ENCODE measurements around the gene TBC1D8.

TBC1D8 gene

DNA sequence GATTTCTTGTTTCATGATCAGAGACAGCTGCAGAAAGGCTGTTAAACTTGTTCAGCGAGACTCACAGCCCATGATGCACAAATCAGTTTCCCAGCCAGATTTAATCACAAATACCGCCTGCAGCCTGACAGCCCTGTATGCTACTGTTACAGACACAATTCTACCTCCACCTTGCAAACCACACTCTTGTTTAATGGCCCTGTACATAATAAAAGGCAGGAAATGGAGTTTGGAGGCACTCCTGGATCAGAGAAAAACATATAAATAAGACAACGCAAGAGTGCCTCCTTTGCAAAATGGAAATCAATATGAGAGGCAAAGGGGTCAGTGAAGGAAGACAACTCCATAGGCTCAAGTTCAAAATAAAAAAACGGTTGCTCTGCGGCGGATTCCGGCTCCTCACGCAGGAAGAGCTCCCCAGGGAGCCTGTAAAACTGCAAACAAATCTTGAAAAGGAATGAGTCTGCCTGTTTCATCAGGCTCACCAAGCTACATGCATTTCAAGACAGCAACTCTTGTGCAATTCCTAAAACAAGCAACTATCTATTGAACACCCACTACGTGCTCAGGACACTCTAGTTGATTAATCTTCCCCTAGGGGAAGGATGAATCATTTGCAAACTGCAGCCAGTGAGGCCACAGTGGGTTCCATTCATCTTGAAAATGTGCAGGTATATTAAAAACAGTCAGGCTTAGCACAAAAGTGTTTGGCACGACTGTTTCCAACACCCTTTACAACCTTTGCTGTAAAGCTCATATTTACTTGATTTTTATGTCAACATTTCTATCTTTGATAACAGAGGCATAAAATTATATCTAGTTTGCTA lies 37.5 kb downstream of the TBC1D8 start:
- in situ Hi-C loops (cut with MboI; ENCODE audit: low sequenced_read_pairs), result no loop called here

DNA sequence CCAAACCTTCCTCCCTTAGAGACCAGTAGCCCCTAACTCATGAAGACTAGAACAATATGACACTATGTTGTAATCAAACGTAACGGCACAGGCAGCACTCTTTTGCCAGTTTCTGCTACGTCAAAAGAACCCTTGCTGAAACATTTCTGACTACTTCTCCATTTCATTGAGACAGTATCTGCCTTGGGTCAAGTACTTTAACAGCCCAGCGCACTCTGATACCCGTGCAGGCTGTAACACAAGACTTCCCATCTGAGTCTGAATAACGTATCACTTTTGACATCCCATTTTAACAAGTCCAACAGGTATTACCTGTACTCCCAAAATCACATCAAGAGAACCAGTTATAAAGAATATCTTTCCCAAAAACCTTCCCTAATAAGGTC lies 38.4 kb downstream of the TBC1D8 start:
- in situ Hi-C loops (cut with MboI; ENCODE audit: low sequenced_read_pairs), result no loop called here

DNA sequence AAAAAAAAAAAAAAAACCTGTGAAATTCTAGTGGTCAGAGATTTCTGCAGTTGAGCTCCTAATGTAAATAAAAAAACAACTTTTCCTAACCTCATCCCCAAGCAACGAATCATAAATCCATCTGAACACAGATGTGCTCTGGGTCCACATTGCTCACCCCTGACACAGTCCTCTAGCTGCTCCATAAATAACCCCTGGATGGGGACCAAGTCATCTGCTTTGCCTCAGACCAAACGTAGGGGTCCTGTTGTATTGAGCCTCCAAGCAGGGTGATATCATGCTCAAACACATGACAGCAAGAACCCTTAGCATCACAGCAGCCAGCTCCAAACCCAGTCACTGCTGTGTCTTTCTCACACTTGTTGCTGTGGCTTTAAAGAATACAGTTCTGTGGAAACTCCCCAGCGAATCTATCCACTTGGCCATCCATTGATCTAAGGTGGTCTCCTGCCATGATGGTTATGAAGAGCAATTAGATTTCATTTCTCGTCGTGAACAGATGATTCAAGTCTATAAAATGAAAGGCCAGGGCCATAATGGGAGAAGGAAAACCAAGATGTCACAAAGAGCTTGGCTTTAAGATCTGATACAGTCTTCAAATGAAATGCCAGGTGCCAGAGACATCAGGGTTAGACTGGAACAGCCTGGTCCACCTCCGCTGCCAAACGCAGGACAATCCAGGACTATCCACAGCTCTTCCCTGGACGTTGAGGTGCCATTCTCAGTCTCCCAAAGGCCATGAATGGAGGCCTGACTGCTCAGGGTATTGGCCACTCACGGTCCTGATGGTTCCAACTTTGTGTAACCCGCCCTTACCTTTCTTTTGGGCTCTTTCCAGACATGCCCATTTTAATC lies 39.0 kb downstream of the TBC1D8 start:
- in situ Hi-C loops (cut with MboI; ENCODE audit: low sequenced_read_pairs), result no loop called here

DNA sequence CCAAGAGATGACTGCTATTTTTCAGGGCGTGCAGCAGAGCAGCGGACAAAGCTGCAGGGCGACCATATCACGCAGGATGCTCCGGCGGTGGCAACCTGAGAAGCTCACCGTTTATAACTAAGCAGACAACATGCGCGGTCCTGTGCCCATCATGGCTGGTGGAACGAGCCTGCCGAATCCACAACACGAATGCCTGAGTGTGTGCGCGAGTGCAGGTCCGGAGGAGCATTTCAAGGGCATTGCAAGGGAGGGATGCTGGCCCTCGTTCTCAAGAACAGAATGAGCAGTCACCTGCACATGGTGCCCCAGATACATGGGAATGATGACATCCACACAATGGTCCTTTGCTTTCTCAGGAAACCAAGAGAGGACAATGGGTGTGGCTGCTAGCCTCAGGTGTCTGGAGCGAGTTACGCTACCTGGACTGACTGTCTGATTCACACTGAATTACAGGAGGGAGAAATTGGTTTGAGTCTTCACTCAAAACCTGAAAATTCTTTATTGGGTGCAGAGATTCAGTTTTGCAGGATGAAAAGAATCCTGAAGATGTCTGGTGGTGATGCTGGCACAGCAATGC lies 39.8 kb downstream of the TBC1D8 start:
- in situ Hi-C loops (cut with MboI; ENCODE audit: low sequenced_read_pairs), result no loop called here

DNA sequence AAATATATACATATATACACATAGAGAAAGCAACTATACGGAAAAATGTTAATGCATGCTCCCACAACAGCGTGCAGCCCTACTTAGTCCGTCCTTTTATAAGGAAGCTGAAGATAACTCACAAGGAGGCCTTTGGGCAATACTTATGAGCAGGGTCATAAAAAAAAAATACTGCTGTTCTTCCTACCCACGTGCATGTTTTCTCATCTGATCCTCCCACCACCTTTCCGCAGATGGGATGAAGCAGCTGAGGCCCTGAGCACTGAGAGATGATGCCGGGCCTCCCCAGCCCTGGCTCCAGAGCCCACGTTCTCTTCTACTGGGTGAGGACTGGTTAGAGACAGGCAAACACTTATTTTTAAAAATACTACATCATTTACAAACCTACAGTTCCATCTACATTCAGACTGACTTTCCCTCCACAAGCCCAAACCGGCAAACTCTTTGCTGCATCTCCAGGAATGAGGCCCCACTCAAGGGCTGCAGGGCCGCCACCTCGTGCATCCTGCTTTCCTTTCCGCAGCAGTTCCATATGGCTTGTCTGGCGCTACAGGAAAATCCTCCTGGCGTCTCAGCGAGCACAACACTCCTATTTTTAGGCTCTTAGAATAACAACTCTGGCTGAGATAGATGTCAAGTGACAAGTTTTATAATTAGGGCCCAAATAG lies 41.6 kb downstream of the TBC1D8 start:
- in situ Hi-C loops (cut with MboI; ENCODE audit: low sequenced_read_pairs), result no loop called here

DNA sequence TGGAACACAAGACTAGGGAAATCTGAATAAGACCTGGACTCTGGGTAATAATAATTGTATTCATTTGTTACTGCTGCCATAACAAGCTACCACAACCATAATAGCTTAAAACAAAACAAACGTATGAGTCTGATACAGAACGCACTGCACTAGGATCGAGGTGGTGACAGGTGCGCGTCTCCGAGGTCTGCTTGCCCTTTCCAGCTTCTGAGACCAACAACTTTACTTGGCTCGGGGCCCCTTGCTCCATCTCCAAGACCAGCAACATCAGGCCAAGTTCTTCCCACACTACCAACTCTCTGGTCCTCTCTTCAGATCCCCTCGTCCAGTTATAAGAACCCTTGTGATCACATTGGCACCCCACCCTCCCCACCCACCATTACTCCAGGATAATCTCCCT lies 42.8 kb downstream of the TBC1D8 start:
- in situ Hi-C loops (cut with MboI; ENCODE audit: low sequenced_read_pairs), result no loop called here

DNA sequence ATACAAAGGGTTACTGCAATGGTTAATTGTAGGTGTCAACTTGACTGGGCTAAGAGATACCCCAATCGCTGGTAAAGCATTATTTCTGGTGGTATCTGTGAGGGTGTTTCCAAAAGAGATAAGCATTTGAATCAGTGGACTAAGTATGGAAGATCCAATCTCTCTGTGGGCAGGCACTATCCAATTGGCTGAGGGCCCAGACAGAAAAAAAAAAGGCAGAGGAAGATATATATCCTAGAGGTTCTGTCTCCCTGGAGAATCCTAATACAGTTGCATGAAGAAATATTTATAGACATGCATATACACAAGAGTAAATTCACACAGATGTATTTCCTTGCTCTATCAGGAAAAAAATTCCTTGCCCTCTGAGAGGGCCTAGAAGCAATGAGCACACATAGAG lies 43.9 kb downstream of the TBC1D8 start:
- in situ Hi-C loops (cut with MboI; ENCODE audit: low sequenced_read_pairs), result no loop called here

DNA sequence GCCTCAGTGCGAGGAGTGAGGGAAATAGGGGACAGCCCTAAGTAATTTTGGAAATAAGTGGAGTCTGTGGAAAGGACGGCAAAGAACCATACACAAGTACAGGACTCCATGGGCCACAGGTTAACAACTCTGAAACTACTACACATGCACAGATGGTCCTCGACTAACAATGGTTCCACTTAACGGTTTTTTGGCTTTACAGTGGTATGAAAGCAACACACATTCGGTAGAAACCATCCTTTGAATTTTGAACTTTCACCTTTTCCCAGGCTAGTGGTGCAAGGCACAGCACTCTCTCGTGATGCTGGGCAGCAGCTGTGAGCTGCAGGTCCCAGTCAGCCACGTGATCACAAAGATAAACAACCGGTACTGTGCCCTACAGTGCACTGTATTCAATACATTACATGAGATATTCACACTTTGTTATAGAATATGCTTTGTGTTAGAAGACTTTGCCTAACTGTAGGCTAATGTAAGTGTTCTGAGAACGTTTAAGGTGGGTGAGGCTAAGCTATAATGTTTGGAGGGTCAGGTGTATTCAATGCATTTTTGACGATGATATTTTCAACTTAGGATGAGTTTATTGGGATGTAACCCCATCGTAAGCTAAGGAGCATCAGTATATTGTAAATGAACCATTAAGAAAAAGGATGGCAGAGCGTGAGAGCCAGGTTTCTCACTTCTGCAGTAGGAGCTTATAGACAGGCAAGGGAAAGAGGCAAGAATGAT lies 44.6 kb downstream of the TBC1D8 start:
- in situ Hi-C loops (cut with MboI; ENCODE audit: low sequenced_read_pairs), result no loop called here

DNA sequence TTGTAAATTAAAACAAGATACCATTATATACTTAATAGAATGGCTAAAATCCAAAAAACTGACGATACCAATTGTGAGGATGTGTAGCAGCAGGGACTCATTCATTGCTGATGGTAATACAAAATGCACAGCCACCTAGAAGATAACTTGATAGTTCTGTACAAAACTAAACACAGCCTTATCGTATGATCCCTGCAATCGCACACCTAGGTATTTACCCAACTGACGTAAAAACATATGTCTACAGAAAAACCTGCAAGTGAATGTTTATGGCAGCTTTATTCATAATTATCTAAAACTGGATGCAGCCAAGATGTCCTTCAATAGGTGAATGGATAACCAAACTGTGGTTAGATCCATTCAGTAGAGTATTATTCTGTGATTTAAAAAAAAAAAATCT lies 45.5 kb downstream of the TBC1D8 start:
- in situ Hi-C loops (cut with MboI; ENCODE audit: low sequenced_read_pairs), result no loop called here

DNA sequence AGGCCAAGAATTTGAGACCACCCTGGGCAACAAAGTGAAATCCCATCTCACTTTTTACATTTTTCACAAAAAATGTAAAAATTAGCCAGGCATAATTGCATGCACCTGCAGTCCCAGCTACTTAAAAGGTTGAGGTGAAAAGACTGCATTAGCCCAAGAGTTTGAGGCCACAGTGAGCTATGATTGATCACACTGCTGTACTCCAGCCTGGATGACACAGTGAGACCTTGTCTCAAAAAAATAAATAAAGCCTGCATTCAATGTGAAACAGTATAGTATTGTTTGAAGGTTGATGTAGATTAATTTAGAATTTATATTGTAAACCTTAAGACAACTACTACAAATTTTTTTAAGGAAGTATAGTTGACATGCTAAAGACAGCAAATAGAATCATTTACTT lies 53.5 kb downstream of the TBC1D8 start:
- in situ Hi-C loops (cut with MboI; ENCODE audit: low sequenced_read_pairs), result no loop called here

DNA sequence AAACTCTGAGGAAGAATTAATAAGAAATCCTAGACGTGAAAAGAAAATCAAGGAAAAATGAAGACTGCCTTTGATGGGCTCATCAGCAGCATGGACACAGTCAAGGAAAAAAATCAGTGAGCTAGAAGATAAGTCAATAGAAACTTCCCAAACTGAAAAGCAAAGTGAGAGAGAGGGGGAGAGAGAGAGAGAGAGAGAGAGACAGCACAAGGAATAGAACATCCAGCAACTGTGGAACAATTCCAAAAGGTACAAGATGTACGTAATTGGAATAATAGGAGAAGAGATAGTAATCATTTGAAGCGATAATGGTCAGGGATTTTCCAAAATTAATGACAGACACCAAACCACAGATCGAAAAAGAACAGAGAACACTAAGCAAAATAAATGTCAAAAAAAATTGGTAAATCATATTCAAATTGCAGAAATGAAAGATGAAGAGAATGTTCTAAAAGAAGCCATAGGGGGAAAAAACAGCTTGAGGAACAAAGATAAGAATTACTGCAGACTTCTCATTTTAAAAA lies 54.5 kb downstream of the TBC1D8 start:
- in situ Hi-C loops (cut with MboI; ENCODE audit: low sequenced_read_pairs), result no loop called here

DNA sequence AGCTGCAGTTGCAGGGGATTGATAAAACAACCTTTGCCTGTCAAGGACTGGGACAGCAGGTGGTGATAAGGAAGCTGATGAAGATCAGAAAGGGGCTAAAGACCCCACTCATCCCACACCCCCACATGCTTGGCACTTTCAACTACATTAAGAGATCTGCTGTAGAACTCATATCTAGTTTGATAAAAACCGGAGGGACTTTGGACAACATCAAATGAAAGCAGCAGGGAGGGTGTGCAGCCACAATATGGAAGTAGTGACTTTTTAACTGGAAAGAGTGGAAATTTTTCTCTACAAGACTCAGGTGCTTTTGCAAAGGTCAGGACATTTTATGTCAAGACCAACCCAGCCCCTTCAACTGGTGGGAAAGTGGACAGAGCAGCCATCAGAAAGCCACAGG lies 56.8 kb downstream of the TBC1D8 start:
- in situ Hi-C loops (cut with MboI; ENCODE audit: low sequenced_read_pairs), result no loop called here

DNA sequence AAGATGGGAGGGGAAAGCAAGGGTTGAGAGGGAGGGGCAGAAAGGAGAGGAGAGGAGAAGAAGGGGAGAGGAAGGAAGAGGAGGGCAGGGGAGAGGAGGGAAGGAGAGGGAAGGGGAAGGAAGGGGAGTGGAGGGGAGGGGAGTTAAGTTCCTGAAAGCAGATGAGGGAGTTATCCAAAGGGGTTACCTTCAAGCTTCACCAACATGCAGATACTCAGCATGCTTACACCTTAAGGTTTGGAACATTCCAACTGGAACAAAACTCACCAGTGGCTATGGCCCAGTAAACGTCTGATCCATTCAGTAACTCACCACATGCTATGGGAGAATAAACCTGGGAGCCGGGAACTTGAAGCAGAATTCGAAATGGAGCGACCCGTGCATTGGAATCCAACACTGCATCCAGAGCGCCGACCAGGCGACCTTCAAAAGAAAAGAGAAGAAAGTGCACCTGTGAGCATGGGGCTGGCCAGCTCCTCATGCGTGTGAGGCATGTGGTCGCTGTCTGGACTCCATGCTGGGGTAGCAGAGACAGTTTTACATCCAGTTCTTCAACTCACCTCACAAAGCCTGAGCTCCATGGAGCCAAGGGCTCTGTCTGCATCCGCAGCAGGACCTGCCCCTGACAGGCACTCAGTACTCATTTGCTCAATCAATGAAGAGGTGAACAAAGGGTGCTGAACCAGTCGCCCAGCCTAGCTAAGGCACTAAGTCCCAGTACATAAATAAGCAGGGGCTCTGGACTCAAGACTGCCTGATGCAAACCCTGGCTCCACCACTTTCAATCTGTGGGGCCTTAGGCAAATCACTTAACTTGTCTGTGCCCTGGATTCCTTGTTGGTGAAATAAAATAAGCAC lies 61.0 kb downstream of the TBC1D8 start:
- in situ Hi-C loops (cut with MboI; ENCODE audit: low sequenced_read_pairs), result no loop called here

DNA sequence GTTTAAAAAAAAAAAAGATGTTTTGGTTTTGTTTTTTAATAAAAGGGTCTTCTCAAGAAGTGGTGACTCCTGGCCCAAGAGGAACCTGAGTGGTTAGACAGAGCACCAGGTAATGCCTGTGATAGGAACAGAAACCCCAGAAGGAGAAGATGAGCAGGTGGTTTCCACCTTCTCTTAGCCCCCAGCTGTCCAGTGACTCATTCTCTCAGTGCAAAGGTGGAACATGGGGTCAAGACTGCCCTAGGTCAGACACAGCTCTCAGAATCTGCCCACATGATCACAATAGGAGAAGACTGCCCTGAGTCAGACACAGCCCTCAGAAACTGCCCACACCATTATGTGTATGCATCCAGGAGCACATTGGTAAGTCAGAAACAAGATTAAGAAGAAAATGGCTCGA lies 61.8 kb downstream of the TBC1D8 start:
- in situ Hi-C loops (cut with MboI; ENCODE audit: low sequenced_read_pairs), result no loop called here

DNA sequence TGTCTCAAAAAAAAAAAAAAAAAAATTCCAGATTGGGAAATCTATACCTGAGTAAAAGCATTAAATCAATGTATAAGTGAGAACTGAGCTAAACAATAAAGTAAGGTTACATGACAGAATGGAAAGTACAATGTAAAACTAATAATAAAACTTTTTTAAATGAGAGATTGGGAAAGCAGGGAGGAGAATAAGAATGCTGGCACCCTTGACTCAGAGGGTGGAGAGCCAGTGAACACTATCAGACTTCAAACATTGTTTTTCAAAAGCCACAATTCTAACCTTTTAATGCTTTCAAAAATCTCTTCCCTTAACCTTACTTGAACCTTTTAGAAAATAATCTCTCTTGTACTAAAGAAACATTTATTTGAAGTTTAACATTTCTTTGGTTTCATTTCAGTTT lies 63.5 kb downstream of the TBC1D8 start:
- in situ Hi-C loops (cut with MboI; ENCODE audit: low sequenced_read_pairs), result no loop called here

DNA sequence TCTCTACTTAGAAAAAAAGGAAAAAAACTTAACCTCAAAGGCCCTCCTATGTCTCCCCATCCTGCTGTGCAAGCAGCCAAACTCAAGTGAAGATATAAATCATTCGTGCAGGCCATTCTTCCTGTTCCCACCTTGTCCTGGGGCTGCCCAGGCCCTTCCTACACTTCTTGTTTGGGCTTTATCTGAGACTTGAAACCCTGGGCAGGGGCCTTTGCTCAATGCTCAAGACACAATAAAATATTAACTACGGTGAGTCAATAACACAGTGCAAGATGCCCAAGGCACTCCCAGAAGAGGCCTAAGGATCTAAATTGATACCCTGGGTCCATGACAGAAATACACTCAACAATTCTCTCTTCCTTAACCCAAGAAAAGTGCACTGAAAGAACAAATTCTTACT lies 67.6 kb downstream of the TBC1D8 start:
- in situ Hi-C loops (cut with MboI; ENCODE audit: low sequenced_read_pairs), result no loop called here

DNA sequence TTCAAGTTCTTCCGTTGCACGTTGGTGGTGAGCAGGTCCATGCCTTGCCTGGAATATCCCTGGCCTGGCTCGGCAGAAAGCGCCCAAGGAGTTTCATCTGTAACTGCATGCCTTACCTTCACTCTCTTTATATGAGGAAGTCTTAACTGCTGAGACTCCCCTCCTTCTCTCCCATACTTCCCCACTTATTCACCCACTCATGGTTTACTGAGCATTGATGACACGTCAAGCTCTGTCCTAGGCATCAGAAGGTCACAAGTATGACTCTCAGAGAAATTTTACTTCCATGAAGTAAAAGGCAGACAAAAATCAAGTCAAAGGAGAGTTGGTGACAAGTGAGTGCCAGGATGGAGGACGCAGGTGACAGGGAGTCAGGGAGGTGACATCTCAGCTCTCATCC lies 68.2 kb downstream of the TBC1D8 start:
- in situ Hi-C loops (cut with MboI; ENCODE audit: low sequenced_read_pairs), result no loop called here

DNA sequence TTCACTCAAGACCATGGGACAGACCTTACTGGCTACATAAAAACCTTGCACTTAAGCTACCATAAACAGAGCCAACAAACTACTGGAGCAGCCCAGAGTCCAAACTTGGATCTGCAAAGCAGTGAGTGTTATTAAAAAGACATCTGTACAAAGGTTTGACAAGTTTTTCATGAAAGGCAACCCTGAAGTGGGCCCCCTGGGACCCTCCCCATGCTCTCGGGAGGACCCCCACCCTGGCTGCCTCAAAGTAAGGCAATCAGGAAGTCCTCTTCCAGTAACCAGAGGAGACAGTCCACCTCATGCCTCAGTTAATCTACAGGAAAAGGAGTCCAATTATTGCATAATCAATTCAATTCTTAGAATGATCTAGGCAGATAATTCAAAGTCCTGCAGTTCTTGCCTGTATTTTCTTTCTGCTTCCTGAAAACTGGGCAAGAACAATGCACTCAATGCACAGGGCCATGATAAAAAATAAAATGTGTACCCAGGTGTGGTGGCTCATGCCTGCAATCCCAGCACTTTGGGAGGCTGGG lies 69.7 kb downstream of the TBC1D8 start:
- in situ Hi-C loops (cut with MboI; ENCODE audit: low sequenced_read_pairs), result no loop called here
